ENCODE measurements around the gene TLE3. TPM values are rescaled to one million over a fixed set of nuclear protein-coding genes. Genes with fewer than 3 reads are reported as not detected.
"Not testable (repeated sequence)": the region's sequence is repeated elsewhere in the genome, so short reads cannot be mapped to it uniquely, and the experiment has no call there.

Gene TLE3
- total RNA-seq, 1 donor from 2014 or later: 68.9 TPM

- DNase-seq (ENCODE audit: low spot score in 2 of 2) (no peak), FAIRE-seq (no peak)
These were observed 29.6 kb upstream of the TLE3 start for GRCh38 chr15:70127288-70127746.

- no peak for FAIRE-seq
- no peak for DNase-seq (ENCODE audit: low spot score in 2 of 2)
These were observed 28.6 kb upstream of the TLE3 start for GRCh38 chr15:70126362-70126761.

GRCh38 chr15:70125605-70126004 is 27.9 kb upstream of the TLE3 start:
- DNase-seq (ENCODE audit: low spot score in 2 of 2) (no peak), FAIRE-seq (no peak)

GRCh38 chr15:70121624-70122302 is 24.0 kb upstream of the TLE3 start:
- FAIRE-seq: no peak

GRCh38 chr15:70120958-70121623 is 23.4 kb upstream of the TLE3 start:
- DNase-seq (ENCODE audit: low spot score in 2 of 2): no peak
- FAIRE-seq: no peak

More at GRCh38 chr15:70121624-70122302, 24.0 kb upstream of the TLE3 start:
- no peak for DNase-seq (ENCODE audit: low spot score in 2 of 2)

GRCh38 chr15:70119911-70120508 is 22.3 kb upstream of the TLE3 start:
- no peak for FAIRE-seq

GRCh38 chr15:70118599-70118998 is 20.9 kb upstream of the TLE3 start:
- FAIRE-seq (no peak), DNase-seq (ENCODE audit: low spot score in 2 of 2) (no peak)

More at GRCh38 chr15:70119911-70120508, 22.3 kb upstream of the TLE3 start:
- DNase-seq (ENCODE audit: low spot score in 2 of 2): no peak

GRCh38 chr15:70116317-70116716 is 18.6 kb upstream of the TLE3 start:
- no peak for FAIRE-seq

GRCh38 chr15:70114221-70114620 is 16.5 kb upstream of the TLE3 start:
- FAIRE-seq: no peak
- no peak for DNase-seq (ENCODE audit: low spot score in 2 of 2)

More at GRCh38 chr15:70116317-70116716, 18.6 kb upstream of the TLE3 start:
- no peak for DNase-seq (ENCODE audit: low spot score in 2 of 2)

- no peak for FAIRE-seq
- DNase-seq (ENCODE audit: low spot score in 2 of 2): no peak
These were observed 15.6 kb upstream of the TLE3 start for GRCh38 chr15:70113304-70113700.

- DNase-seq (ENCODE audit: low spot score in 2 of 2); FAIRE-seq: not testable (repeated sequence)
These were observed 15.0 kb upstream of the TLE3 start for GRCh38 chr15:70112572-70113303.

GRCh38 chr15:70112074-70112395 is 14.3 kb upstream of the TLE3 start:
- DNase-seq (ENCODE audit: low spot score in 2 of 2): no peak
- no peak for FAIRE-seq

- FAIRE-seq (no peak), DNase-seq (ENCODE audit: low spot score in 2 of 2) (peak; percentile 66 to 72)
These were observed 13.7 kb upstream of the TLE3 start for GRCh38 chr15:70111203-70112073.

- no peak for DNase-seq (ENCODE audit: low spot score in 2 of 2)
- no peak for FAIRE-seq
These were observed 12.3 kb upstream of the TLE3 start for GRCh38 chr15:70109978-70110377.

- no peak for DNase-seq (ENCODE audit: low spot score in 2 of 2)
- FAIRE-seq: no peak
These were observed 11.8 kb upstream of the TLE3 start for GRCh38 chr15:70109531-70109930.

- no peak for FAIRE-seq
- DNase-seq (ENCODE audit: low spot score in 2 of 2): no peak
These were observed 6.3 kb upstream of the TLE3 start for GRCh38 chr15:70103880-70104626.

GRCh38 chr15:70102827-70103226 is 5.1 kb upstream of the TLE3 start:
- no peak for FAIRE-seq
- no peak for DNase-seq (ENCODE audit: low spot score in 2 of 2)

GRCh38 chr15:70101459-70102113 is 3.9 kb upstream of the TLE3 start:
- DNase-seq (ENCODE audit: low spot score in 2 of 2) (no peak), FAIRE-seq (no peak)
